Stimulated activated CD4-positive, alpha-beta T cell treated with anti-CD3 and anti-CD28 coated beads, Interleukin-12 subunit alpha, Interleukin-12 subunit beta, amount 100 ng/mL, for 48 hours (primary cell): ENCODE measurements around the gene RAB41.
"Not testable (repeated sequence)": the region's sequence is repeated elsewhere in the genome, so short reads cannot be mapped to it uniquely, and the experiment has no call there.

ENCODE experiments used
- DNase-seq, 3 donors: peaks; one replicate each; pipeline ENCODE4 v3.0.0-alpha.2; 2020; ENCODE audit warnings: low read depth in 2 of 3, low spot score in 1 of 3

Gene RAB41

GRCh38 chrX:70289793-70290770 is 8.1 kb downstream of the RAB41 start, which contains the start of the genes KIF4A and PDZD11:
Gene KIF4A, plus strand, starts transcription at chrX:70290104. Its CDS starts 355 bp downstream, at chrX:70290459.
Gene PDZD11, minus strand, starts transcription at chrX:70289927. Its CDS starts 586 bp downstream, at chrX:70289341.
- DNase-seq, result peak; percentile 61 to 70 (median 68)

- no peak for DNase-seq
Observed at GRCh38 chrX:70292788-70293187, 10.8 kb downstream of the RAB41 start.

- DNase-seq, result no peak
Observed at GRCh38 chrX:70293621-70294020, 11.6 kb downstream of the RAB41 start.

GRCh38 chrX:70301716-70302115 is 19.7 kb downstream of the RAB41 start:
- DNase-seq, result no peak

- DNase-seq, result no peak
Observed at GRCh38 chrX:70313503-70313902, 31.5 kb downstream of the RAB41 start.

- DNase-seq, result no peak
Observed at GRCh38 chrX:70322784-70323183, 40.8 kb downstream of the RAB41 start.

- not testable (repeated sequence) for DNase-seq
Observed at GRCh38 chrX:70323628-70324027, 41.7 kb downstream of the RAB41 start.

GRCh38 chrX:70324326-70324725 is 42.4 kb downstream of the RAB41 start:
- no peak for DNase-seq

GRCh38 chrX:70331161-70331560 is 49.2 kb downstream of the RAB41 start:
- DNase-seq, result no peak

GRCh38 chrX:70332600-70332999 is 50.6 kb downstream of the RAB41 start:
- DNase-seq, result no peak
